ENCODE results near the gene PLXND1. TPM values are rescaled to one million over a fixed set of nuclear protein-coding genes. Genes with fewer than 3 reads are reported as not detected.

PLXND1 gene
- polyA plus RNA-seq, 1 donor from 2014 or later, result 0.05 TPM

DNA sequence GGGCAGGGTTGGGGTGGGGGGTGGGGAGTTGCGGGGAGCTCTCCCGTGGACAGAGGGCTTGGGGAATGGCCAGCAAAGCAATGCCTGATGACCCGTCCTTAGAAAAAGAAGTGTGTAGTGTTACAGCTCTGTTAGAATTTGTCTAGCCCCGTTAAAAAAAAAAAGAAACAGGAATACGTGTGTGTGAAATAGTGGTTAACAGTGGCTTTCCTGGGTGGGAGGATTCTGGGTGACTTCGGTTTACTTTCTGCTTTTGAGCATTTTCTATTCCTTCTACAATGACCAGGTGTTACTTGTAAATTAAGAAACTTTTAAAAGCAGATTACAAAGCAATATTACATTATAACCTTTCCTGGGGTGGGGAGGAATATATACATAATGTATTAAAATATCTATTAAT is 38.5 kb downstream of the PLXND1 start:
- no peak overlapping the region for H3K4me3 ChIP-seq (ENCODE audit: low read length)
- H3K9ac ChIP-seq (ENCODE audit: low read length), result no peak overlapping the region
- H3K27ac ChIP-seq (ENCODE audit: low read length), result no peak overlapping the region
- no peaks in the 10 kb centered on the region for H3K79me2 ChIP-seq (replicated peaks; ENCODE audit: insufficient read depth, low read length)
- no peaks in the 10 kb centered on the region for H3K36me3 ChIP-seq (ENCODE audit: insufficient read depth, low read length)
- no peaks in the 10 kb centered on the region for H3K9me3 ChIP-seq (ENCODE audit: low read length)
- TF ChIP-seq TAF1 (IDR thresholded peaks at IDR 0.05; ENCODE audit: low read depth), result no peak
- TF ChIP-seq POLR2AphosphoS5 (IDR thresholded peaks at IDR 0.05), result no peak
- TF ChIP-seq EZH2 (IDR thresholded peaks at IDR 0.05; ENCODE audit: borderline replicate concordance, insufficient read depth, low read length, poor library complexity, severe bottlenecking), result no peak
- no peak for TF ChIP-seq EP300 (conservative IDR thresholded peaks at IDR 0.05; ENCODE audit: poor library complexity, severe bottlenecking)
- no peak for TF ChIP-seq SMC3 (conservative IDR thresholded peaks at IDR 0.05; ENCODE audit: poor library complexity)
- no peak for TF ChIP-seq RAD21 (conservative IDR thresholded peaks at IDR 0.05)
- TF ChIP-seq, protein P1, sequence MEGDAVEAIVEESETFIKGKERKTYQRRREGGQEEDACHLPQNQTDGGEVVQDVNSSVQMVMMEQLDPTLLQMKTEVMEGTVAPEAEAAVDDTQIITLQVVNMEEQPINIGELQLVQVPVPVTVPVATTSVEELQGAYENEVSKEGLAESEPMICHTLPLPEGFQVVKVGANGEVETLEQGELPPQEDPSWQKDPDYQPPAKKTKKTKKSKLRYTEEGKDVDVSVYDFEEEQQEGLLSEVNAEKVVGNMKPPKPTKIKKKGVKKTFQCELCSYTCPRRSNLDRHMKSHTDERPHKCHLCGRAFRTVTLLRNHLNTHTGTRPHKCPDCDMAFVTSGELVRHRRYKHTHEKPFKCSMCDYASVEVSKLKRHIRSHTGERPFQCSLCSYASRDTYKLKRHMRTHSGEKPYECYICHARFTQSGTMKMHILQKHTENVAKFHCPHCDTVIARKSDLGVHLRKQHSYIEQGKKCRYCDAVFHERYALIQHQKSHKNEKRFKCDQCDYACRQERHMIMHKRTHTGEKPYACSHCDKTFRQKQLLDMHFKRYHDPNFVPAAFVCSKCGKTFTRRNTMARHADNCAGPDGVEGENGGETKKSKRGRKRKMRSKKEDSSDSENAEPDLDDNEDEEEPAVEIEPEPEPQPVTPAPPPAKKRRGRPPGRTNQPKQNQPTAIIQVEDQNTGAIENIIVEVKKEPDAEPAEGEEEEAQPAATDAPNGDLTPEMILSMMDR (IDR thresholded peaks at IDR 0.05; ENCODE audit: poor library complexity, severe bottlenecking), result no peak
- TF ChIP-seq, protein P2, sequence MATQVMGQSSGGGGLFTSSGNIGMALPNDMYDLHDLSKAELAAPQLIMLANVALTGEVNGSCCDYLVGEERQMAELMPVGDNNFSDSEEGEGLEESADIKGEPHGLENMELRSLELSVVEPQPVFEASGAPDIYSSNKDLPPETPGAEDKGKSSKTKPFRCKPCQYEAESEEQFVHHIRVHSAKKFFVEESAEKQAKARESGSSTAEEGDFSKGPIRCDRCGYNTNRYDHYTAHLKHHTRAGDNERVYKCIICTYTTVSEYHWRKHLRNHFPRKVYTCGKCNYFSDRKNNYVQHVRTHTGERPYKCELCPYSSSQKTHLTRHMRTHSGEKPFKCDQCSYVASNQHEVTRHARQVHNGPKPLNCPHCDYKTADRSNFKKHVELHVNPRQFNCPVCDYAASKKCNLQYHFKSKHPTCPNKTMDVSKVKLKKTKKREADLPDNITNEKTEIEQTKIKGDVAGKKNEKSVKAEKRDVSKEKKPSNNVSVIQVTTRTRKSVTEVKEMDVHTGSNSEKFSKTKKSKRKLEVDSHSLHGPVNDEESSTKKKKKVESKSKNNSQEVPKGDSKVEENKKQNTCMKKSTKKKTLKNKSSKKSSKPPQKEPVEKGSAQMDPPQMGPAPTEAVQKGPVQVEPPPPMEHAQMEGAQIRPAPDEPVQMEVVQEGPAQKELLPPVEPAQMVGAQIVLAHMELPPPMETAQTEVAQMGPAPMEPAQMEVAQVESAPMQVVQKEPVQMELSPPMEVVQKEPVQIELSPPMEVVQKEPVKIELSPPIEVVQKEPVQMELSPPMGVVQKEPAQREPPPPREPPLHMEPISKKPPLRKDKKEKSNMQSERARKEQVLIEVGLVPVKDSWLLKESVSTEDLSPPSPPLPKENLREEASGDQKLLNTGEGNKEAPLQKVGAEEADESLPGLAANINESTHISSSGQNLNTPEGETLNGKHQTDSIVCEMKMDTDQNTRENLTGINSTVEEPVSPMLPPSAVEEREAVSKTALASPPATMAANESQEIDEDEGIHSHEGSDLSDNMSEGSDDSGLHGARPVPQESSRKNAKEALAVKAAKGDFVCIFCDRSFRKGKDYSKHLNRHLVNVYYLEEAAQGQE (IDR thresholded peaks at IDR 0.05; ENCODE audit: borderline replicate concordance), result no peak
- no peak for TF ChIP-seq MXI1 (conservative IDR thresholded peaks at IDR 0.05; ENCODE audit: poor library complexity, severe bottlenecking)
- H4K20me1 ChIP-seq (ENCODE audit: insufficient read depth), result no peaks in the 10 kb centered on the region
- no peaks in the 10 kb centered on the region for H3K27me3 ChIP-seq (ENCODE audit: insufficient read depth, low read depth, low read length)
- no peaks in the 10 kb centered on the region for H3F3A ChIP-seq (ENCODE audit: insufficient read depth, low read length, poor library complexity, severe bottlenecking)
- no peaks in the 10 kb centered on the region for H3K9me2 ChIP-seq (ENCODE audit: insufficient read depth, low read length)
- no peak overlapping the region for H2AFZ ChIP-seq (ENCODE audit: low read depth, low read length)
- H3K4me2 ChIP-seq (ENCODE audit: low read length), result no peak overlapping the region

DNA sequence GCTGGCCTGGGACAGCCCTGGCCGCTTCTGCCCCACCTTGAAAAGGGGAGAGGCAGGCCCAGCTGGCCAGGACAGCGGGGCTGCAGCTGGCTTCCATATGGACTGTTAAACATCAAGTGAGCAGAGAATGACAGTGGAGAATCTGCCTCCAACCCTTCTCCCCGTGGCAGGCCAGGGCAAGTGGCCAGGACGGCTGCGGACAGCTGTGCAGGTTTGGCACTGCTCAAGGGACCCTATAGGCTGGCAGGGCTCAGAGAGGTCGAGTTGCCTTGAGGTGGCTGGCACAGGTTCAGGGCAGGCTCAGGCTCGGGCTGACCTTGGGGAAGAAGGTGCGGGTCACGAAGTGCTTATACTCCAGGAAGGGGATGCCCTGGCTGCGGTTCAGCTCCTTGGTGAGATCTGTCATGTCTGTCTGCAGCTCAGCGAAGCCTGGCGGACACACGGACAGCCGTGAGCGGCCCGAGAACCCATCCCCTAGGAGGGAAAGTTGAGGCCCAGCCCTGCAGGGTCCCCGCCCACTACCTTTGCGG is 39.2 kb downstream of the PLXND1 start:
- Histone ChIP-seq H4K20me1 (ENCODE audit: insufficient read depth) (no peaks in the 10 kb centered on the region), H3K27me3 (ENCODE audit: insufficient read depth, low read depth, low read length) (no peaks in the 10 kb centered on the region), H3K79me2 (replicated peaks; ENCODE audit: insufficient read depth, low read length) (no peaks in the 10 kb centered on the region), H2AFZ (ENCODE audit: low read depth, low read length) (no peak overlapping the region), H3K4me3 (ENCODE audit: low read length) (no peak overlapping the region), H3K4me2 (ENCODE audit: low read length) (no peak overlapping the region), H3K36me3 (ENCODE audit: insufficient read depth, low read length) (no peaks in the 10 kb centered on the region), H3K9me2 (ENCODE audit: insufficient read depth, low read length) (no peaks in the 10 kb centered on the region), H3F3A (ENCODE audit: insufficient read depth, low read length, poor library complexity, severe bottlenecking) (no peaks in the 10 kb centered on the region), H3K9ac (ENCODE audit: low read length) (no peak overlapping the region), H3K27ac (ENCODE audit: low read length) (no peak overlapping the region), H3K9me3 (ENCODE audit: low read length) (no peaks in the 10 kb centered on the region)
- TF ChIP-seq MXI1 (conservative IDR thresholded peaks at IDR 0.05; ENCODE audit: poor library complexity, severe bottlenecking), result no peak
- TF ChIP-seq EP300 (conservative IDR thresholded peaks at IDR 0.05; ENCODE audit: poor library complexity, severe bottlenecking), result no peak
- TF ChIP-seq TAF1 (IDR thresholded peaks at IDR 0.05; ENCODE audit: low read depth), result no peak
- TF ChIP-seq EZH2 (IDR thresholded peaks at IDR 0.05; ENCODE audit: borderline replicate concordance, insufficient read depth, low read length, poor library complexity, severe bottlenecking), result no peak
- TF ChIP-seq, protein P1 (IDR thresholded peaks at IDR 0.05; ENCODE audit: poor library complexity, severe bottlenecking), result no peak
- no peak for TF ChIP-seq SMC3 (conservative IDR thresholded peaks at IDR 0.05; ENCODE audit: poor library complexity)
- TF ChIP-seq, protein P2 (IDR thresholded peaks at IDR 0.05; ENCODE audit: borderline replicate concordance), result no peak
- no peak for TF ChIP-seq RAD21 (conservative IDR thresholded peaks at IDR 0.05)
